Hematopoietic multipotent progenitor cell treated with erythropoietin and hydrocortisone succinate and interleukin-3 and kit ligand, for 17 days (in vitro differentiated cells): Measurements from ENCODE around the gene DNAH5.

Source experiments
- DNase-seq: peaks from one replicate; pipeline ENCODE4 v3.0.0-alpha.2; 2015; ENCODE audit warnings: low spot score

The DNAH5 gene

DNA sequence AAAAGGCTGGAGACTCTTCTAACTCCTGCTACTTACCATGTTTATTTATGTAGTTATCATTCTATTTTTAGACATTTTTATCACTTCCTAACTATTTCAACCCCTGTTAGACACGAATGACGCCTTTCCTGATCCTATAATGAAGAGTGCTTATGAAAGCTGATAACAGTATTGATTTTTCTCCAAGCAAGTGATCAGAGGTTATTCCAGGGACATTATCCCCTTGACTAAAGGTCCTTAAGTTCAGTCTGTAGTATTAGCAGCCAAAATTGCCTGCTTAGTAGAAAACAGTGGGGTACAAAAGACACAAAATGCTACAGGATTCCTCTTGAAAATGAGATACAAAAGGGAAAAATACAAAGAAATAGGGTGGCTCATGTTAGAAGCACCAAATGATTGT is 235.6 kb downstream of the DNAH5 start:
- DNase-seq = no peak

DNA sequence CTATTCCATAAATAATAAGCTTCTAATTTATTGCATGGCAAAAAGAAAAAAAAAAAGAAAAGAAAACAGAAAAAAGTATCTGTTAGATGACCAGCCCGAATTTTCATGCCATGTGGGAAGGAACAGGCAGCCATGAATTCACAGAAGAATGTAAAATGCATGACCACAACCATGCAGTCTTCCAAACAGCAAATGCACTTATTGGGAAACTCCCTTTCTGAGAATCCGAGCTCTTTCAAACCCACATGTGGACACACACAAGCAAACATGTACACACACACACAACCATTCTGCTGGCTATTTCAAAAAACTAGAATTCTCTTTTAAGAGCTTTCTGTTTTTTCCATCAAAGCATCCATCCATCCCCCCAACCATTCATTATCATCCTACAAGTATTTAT is 236.1 kb downstream of the DNAH5 start:
- no peak for DNase-seq

DNA sequence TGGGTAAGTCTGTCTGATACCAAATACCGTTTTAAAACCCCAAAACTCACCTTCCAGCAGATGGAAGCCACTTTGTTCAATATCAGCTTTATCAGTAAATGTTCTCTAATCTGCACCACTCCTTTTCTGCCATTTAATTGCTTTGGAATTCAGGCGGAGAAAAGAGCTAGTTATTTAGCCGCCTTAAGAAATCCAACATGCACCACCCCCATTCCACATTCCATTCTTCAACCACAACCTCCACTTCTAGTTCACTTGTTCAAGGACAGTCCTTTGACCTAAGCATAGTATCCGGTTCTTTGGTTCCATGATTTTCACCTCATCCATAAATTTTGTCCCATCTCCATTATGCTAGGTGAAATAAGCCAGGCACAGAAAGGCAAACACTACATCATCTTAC is 240.1 kb downstream of the DNAH5 start:
- DNase-seq = no peak

DNA sequence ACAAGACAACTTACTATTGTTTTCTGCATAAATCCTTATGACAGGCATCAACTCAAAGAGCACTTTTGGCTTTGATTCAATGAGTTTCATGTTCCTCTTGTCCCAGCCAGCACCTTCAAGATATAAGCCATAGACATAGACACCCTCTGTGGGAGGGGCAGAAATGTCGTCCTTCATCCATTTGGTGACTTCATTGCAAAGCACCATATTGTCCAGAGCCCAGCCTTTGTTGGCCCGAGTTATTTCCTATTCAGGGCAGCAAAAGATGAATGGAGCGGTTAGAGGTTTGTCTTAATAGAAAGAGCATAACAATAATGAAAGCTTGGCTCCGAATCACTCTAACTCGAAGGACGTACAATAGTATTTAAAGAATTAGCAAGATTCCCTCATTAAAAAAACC is 243.9 kb downstream of the DNAH5 start:
- no peak for DNase-seq

DNA sequence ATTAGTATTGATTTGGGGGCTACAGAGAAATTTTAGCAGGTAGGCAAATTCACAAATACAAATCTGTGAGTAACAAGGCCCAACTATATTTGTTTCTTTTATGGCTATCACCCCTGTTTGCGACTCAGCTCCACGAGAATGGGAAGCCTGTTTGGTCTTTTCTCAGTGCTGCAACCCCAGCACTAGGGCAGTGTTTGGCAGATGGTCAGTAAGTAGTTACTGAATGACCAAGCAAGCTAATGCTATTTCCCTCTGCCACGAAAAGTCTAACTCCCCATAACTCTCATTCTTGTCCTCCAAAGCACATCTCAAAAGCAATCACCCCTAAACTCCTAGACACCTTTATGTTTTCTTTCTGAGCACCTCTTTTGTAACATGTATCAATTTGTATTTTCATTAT is 245.6 kb downstream of the DNAH5 start:
- no peak for DNase-seq

DNA sequence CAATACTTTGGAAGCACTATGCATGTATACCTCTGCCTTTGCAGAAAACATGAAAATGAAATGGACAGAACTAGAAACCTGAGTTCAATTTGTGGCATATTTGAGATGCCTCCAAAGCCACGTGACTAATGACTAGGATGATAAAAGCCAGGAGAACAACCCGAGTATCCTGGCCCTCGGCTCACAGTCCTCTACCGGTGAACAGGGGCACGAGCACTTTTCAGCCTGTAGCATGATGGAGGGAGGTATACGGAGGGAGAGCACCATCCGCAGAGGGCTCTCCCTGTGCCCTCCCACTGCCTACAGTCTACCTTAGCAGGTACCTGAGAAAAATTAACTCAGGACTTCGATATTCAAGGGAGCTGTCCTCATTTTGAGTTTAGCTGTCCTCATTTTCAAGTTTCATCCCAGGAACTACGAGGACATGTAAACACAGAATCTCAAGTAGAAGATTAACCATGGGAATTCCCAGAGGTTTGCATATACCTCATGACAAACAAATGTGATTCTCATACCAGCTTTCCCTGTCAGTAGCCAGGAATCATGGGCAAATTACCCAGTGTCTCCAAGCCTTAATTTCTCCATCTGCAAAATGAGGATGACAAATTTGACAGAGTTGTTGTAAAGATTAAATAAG is 249.3 kb downstream of the DNAH5 start:
- DNase-seq = no peak

DNA sequence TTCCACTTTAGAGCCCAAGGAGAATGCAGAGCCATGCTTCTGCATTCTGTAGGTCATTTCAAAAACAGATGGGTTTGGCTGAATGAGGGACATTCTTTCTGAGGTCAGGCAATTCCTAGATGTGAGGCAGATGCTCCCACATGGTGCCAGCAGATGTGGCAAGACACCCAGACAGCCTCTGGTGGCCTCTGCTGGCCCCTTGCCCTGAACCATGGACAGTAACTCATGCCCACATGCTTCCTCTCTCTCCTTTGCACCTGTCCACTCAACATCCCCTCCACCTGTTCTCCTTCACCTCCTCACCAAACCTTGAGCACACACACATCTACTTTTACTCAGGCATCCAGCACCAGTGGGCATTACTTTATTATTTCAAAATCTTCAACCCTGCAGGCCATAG is 252.3 kb downstream of the DNAH5 start:
- DNase-seq = no peak

DNA sequence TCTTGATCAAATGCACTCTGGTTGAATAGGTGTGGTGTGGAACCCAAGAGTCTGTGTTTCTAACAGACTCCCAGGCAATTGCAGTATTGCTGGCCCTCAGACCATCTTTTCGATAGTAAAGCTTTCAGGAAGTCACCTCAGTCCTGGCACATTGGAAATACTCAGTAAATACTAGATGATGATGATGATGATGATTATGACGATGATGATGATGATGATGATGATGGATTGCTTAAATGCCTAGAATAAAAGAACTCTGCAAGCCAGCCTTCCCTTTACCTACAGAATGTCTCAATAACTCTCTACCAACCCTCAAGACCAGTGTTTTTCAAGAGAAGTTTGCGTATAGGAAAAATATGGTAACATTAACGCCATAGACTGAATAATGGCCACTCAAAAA is 268.0 kb downstream of the DNAH5 start:
- no peak for DNase-seq

DNA sequence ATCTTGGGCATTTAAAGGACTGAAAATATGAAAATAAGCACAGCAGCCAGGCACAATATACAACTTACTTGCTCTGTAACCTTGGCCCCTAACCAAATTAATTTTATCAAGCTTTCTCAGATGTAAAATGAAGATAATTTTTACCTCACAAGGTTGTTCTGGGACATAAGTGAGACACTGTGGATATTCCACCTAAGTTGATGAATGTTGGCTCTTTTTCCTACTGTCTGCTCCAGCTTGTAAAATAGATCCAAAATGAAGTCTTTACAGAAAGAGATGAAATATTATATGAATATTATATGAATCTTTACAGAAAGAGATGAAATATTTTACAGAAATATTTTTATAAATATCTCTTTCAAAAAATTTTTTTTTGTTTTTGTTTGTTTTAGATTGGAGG is 270.1 kb downstream of the DNAH5 start:
- DNase-seq = no peak

DNA sequence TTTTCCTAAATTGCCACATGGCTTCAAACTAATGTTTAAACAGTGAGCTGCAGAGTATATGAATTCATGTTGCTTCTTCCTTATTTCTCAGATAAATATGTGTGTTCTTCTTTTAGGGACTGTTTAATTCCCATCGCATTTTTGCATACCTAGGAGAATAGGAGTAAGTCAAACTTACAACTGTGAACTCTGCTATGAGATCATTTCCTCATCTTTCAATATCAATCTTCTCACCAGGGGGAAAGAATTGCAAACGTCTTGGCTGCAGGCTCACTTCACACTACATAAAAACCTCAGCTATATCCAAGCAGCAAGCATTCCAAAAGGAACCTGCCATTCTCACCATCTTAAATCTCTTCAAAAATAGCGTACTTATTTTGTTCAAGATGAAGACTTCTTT is 271.0 kb downstream of the DNAH5 start:
- DNase-seq = no peak

DNA sequence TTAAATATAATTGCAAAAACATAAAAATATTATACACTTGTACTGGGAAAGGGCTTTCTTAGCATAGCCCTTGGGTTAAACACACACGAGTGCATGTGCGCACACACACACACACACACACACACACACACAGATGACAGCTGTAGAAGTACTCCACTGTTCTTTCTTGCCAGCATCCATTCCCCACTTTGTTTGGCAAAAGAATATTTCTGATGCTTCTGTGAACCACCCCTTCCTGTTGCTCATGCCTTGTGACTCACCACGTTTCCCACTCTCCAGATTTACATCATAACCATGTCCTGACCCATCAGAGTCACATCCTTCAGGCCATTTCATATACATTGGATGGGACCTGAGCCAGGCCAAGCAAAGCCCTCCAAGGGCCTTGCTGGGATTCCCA is 280.1 kb downstream of the DNAH5 start:
- DNase-seq = no peak

DNA sequence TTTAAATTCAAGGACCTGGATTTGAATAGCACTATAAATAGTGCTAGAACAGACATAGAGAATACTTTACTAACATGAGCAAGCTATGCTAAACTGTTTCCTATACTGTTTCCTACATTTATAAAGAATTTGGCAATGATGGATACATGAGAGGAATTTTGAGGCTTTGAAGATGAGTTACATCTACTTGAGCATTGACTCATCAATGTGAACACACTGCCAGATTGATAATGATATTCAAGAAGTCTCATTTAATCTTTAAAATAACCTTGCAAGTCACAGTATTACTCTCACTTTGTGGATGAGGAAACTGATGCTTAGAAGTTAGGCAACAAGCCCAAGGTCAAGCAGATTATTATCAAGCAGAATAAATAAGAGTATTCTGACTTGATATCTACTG is 281.9 kb downstream of the DNAH5 start:
- DNase-seq = no peak

DNA sequence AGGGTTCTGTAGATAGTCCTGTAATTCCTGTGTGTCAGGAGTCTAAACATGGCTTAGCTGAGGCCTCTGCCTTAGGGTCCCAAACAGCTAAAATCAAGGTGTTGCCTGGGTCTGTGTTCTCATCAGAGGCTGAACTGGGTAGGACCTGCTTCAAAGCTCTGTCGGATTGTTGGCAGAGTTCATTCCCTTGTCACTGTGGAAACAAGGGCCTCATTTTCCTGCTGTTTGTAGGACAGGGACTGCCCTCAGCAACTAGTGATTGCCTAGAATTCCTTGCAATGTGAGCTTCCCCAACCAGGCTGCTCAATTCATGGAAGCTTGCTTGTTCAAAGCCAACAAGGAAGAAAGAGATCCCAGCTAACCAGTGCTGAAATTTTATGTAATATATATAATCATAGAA is 283.2 kb downstream of the DNAH5 start:
- DNase-seq = no peak

DNA sequence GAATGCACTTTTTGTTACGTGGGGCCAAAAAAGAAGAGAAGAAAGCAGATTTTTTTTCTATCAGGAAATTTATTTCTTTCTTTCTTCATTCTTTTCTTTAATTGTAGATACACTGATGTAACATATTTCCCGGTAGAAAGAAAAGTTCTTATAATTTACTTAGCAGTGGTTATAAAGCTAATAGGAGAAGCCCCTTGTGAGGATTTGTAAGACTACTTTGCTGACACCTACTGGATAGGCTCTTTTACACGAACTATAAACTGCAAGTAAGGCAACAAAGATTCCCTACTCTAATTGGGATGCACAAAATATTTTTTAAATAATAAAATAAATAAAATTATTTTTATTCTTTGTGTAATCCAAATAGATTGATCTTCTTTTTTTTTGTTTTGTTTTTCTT is 284.4 kb downstream of the DNAH5 start:
- DNase-seq = no peak

DNA sequence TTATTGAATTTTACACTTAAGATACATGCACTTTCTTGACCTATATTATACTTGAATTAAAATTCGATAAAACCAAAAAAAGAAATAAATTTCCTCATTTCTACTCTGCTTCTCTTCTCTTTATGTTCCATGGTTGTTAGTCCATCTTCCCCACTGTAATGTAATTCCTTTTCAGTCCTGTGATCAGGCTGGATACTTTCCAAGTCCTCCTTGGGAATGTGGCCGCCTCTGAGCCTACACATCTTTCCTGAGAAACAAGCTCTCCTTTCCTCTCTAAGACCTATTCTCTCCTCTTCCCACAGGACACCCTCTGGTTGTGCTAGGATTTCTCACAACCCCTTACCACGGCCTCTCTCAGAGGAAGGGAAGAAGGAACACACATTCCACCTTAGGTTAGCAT is 285.1 kb downstream of the DNAH5 start:
- no peak for DNase-seq

DNA sequence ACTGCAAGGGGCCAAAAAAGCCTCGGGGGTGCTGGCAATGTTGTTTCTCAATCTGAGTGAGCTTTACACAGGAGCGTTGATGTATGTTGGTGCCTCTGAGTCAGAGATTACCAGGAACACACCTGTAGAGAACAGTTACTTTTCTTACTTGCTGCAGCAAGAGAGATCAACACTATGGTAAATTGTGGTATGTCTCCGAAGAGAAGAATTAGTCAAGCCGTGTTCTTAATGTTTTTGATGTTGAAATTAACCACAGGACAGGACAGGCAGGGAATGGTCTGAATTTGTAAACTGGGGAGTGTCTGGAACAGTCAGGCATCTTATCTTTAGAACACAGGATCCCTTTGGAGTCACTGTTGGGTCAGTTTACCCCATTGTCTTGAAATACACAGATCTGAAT is 285.7 kb downstream of the DNAH5 start:
- no peak for DNase-seq

DNA sequence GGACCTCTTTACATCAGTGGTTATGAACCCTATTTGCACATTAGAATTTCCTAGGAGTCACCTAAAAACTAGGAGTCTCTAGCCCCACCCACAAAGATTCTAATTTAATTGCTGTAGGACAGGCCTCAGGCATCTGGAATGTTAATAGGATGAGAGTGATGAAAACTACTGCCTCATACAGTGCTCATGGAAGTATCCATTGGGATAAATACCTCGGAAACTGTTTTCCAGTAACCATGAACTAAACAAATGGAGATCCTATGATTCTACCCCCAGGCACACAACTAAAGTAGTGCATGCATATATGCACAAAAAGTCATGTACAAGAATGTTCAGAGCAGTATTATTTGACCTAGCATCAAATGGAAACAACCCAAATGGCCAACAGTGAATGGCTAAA is 286.3 kb downstream of the DNAH5 start:
- DNase-seq = no peak

DNA sequence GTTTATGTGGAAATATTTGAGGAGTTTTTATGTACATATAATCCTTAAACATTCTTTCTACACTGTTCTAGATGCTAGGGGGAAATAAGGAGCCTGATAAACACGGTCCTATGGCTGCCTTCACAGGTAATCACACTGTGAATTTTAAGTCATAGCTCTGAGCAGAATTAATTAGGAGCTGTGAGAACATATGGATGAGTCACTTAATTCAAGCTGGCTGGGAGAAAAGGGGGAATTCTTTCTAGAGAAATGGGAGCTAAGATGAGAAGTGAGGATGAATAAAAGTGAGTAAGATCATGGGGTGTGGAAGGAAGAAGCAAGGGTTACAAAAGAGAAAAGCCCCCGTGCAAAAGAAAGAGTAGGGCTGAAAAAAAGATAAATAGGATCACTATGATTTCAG is 290.8 kb downstream of the DNAH5 start:
- DNase-seq = no peak

DNA sequence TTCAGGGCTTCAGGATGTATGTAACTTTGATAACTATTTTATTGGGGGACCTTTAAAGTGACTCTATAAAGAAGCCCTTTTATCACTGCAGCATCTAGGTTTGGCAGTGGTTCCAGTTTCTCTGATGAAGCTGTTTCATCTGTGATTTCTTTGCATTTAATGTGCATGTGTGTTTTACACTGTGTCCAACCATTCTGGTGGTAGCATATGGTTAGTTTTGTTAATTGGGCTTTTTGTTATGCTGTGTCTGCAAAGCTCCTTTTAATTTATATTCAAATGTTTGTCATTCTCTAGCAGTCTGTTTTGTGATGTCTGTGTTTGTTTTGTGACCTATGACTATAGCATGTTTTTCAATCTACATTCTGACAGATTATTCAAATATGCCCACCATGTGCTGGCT is 294.8 kb downstream of the DNAH5 start:
- no peak for DNase-seq

DNA sequence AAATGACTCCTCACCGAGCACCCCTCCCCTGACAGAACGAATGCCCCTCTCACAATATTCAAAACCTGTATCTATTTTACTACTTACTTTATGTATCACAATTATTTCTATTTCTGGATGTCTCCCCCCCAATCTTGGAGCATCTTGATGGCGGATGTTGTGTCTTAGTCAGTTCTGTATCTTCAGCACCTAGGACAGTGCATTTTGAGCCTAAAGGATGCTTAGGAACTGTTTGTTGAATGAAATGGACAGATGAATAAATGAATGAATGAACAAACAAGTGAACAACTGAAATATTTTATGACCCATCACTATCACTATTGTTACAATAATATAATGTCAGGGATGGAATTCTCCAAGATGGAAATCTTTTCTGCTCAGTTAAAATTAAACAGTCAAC is 295.7 kb downstream of the DNAH5 start:
- DNase-seq = no peak

DNA sequence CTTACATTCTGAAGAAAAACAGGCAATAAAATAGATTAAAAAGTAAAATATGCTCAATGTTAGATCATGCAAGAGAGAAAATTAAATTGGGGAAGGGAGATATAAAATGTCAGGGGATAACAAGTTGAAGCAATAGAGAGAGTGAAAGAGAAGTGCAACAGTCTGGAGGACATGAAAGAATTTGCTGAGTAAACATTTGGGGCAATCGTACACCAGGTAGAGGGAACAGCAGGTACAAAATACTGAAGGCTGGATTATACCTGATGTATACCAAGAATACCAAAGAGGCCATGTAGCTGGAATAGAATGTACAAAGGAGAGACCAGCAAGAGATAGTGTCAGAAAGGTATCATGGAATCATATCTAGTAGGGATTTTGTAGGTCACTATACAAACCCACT is 300.8 kb downstream of the DNAH5 start:
- no peak for DNase-seq

DNA sequence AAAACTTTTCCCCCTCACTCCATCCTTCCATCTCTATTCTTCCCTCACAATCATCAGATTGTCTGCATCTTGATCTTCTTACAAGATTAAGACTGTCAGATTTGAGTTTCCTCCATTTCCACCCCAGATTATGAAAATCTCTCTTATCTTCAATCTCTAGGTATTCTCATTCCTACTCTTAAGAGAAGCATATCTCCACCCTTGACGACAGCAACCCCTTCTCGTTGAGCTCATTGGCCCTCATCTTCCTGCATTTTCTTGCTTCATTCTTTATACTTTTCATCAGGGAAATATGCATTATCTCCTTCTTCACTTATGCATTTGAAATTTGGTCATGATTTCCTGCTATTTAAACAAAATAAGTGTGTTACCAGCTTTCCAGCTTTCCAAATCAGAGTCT is 301.3 kb downstream of the DNAH5 start:
- no peak for DNase-seq
